SU-DHL-6 (cell line): ENCODE data around the gene UGGT2.

Experiments
- H2AFZ ChIP-seq: fragments of 200-600 bp; sonication (generic); 2 replicates; pipeline ENCODE4 v1.6.1; 2014; ENCODE audit warnings: low read depth, mild to moderate bottlenecking, moderate library complexity, mixed read lengths, antibody characterized with exemption, low read length; ENCODE audit not compliant: severe bottlenecking
- H3F3A ChIP-seq: fragments of 200-600 bp; shearing (Covaris generic); 2 replicates; pipeline ENCODE4 v1.6.0; 2016; ENCODE audit warnings: antibody characterized with exemption, mild to moderate bottlenecking; ENCODE audit not compliant: insufficient read depth
- H3K27ac ChIP-seq: fragments of 200-600 bp; sonication (generic); 2 replicates; pipeline ENCODE4 v1.5.1; 2016; ENCODE audit warnings: low read depth, mild to moderate bottlenecking, low read length, moderate library complexity, mixed read lengths
- H3K27me3 ChIP-seq: fragments of 200-600 bp; sonication (generic), shearing (Covaris generic); 2 replicates; pipeline ENCODE4 v1.6.0; 2014; ENCODE audit warnings: mild to moderate bottlenecking, low read length
- H3K36me3 ChIP-seq: fragments of 200-600 bp; sonication (generic); 2 replicates; pipeline ENCODE4 v1.6.1; 2014; ENCODE audit warnings: mild to moderate bottlenecking, low read length, mixed read lengths
- H3K4me2 ChIP-seq: fragments of 300-600, 200-600 bp; shearing (Covaris generic), sonication (generic); 2 replicates; pipeline ENCODE4 v1.6.0; 2014; ENCODE audit warnings: low read length, low read depth, mild to moderate bottlenecking; ENCODE audit not compliant: poor library complexity, severe bottlenecking
- H3K4me3 ChIP-seq: fragments of 200-600 bp; sonication (generic); 2 replicates; pipeline ENCODE4 v1.5.1; 2014; ENCODE audit warnings: antibody characterized with exemption, low read length, mild to moderate bottlenecking, mixed read lengths; ENCODE audit not compliant: insufficient read depth, poor library complexity, severe bottlenecking
- H3K79me2 ChIP-seq: fragments of 200-600 bp; sonication (generic); 2 replicates; pipeline ENCODE4 v1.6.1; 2014; ENCODE audit warnings: mild to moderate bottlenecking, low read length, moderate library complexity; ENCODE audit not compliant: insufficient read depth
- H3K9ac ChIP-seq: fragments of 200-600 bp; sonication (generic); 2 replicates; pipeline ENCODE4 v1.7.0; 2014; ENCODE audit warnings: mild to moderate bottlenecking, low read length
- H3K9me2 ChIP-seq: fragments of 200-600 bp; sonication (generic); replicated peaks from 2 replicates; pipeline ENCODE4 v1.6.1; 2014; ENCODE audit warnings: low read length; ENCODE audit not compliant: insufficient read depth
- H3K9me3 ChIP-seq: fragments of 200-600 bp; sonication (generic); 2 replicates; pipeline ENCODE4 v1.6.1; 2014; ENCODE audit warnings: low read length, mixed read lengths; ENCODE audit not compliant: insufficient read depth
- H4K20me1 ChIP-seq: fragments of 200-600 bp; sonication (generic); 2 replicates; pipeline ENCODE4 v1.6.1; 2014; ENCODE audit warnings: low read depth, mild to moderate bottlenecking, antibody characterized with exemption, low read length, moderate library complexity, mixed read lengths
- CTCF ChIP-seq: fragments of 200-600 bp; sonication (generic); IDR thresholded peaks from one replicate; pipeline ENCODE4 v1.5.1; 2017; ENCODE audit warnings: antibody characterized with exemption, mild to moderate bottlenecking, low read length, moderate library complexity; ENCODE audit not compliant: insufficient read depth, poor library complexity, severe bottlenecking
- EZH2phosphoT487 ChIP-seq: fragments of 200-600 bp; sonication (generic), shearing (Covaris generic); conservative IDR thresholded peaks from 2 replicates; pipeline ENCODE4 v1.6.1; 2018; ENCODE audit warnings: mild to moderate bottlenecking, antibody characterized with exemption, low read length, moderate library complexity, mixed read lengths

UGGT2 gene

GRCh38 chr13:95902741-95903140 lies 150.5 kb downstream of the UGGT2 start:
- H3K27me3 ChIP-seq: no peaks in the 10 kb centered on the region
- no peaks in the 10 kb centered on the region for H4K20me1 ChIP-seq
- H3K27ac ChIP-seq: no peak overlapping the region
- no peak overlapping the region for H3K9ac ChIP-seq
- H2AFZ ChIP-seq: no peak overlapping the region
- no peaks in the 10 kb centered on the region for H3F3A ChIP-seq
- H3K79me2 ChIP-seq: no peaks in the 10 kb centered on the region
- no peaks in the 10 kb centered on the region for H3K36me3 ChIP-seq
- no peaks in the 10 kb centered on the region for H3K9me3 ChIP-seq
- no peak overlapping the region for H3K4me3 ChIP-seq
- TF ChIP-seq CTCF: no peak
- no peaks in the 10 kb centered on the region for H3K9me2 ChIP-seq
- no peak overlapping the region for H3K4me2 ChIP-seq

GRCh38 chr13:95898256-95898655 lies 154.9 kb downstream of the UGGT2 start:
- Histone ChIP-seq H3K36me3 (no peaks in the 10 kb centered on the region), H3K4me3 (no peak overlapping the region), H3K9me3 (no peaks in the 10 kb centered on the region), H3K9me2 (no peaks in the 10 kb centered on the region), H3K27me3 (no peaks in the 10 kb centered on the region), H3F3A (no peaks in the 10 kb centered on the region), H3K9ac (no peak overlapping the region), H4K20me1 (no peaks in the 10 kb centered on the region), H3K79me2 (no peaks in the 10 kb centered on the region), H3K27ac (no peak overlapping the region), H3K4me2 (no peak overlapping the region), H2AFZ (no peak overlapping the region)
- TF ChIP-seq CTCF: no peak

- Histone ChIP-seq H3K4me2 (no peak overlapping the region), H3F3A (no peaks in the 10 kb centered on the region)
- TF ChIP-seq CTCF: no peak
- TF ChIP-seq EZH2phosphoT487: no peak
These were observed 156.9 kb downstream of the UGGT2 start for GRCh38 chr13:95896301-95896700.

DNA sequence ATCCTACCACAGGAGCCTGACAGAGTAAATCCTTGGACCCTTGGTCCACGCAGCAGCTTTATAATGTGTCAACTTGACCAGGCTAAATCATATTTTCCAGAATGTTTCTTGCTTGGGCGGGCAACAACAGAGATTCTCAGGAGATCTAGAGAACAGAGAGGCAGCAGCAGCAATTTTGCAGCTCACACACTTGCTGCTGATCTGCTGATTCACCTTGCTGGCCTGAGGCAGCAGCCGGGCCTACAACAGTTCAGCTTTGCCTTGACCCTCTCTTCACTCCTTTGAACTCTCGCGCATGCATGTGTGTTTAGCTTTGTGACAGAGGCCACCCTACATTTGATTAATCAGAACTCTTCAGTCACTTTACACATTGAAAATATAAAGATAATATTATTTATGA lies 159.3 kb downstream of the UGGT2 start:
- Histone ChIP-seq H3K4me3 (no peak overlapping the region), H4K20me1 (no peaks in the 10 kb centered on the region), H2AFZ (no peak overlapping the region), H3K36me3 (peaks cover 5% of the 10 kb centered on the region; the same call in 1 of the 2 replicates), H3K4me2 (no peak overlapping the region), H3K9ac (no peak overlapping the region), H3K79me2 (no peaks in the 10 kb centered on the region), H3K27ac (no peak overlapping the region), H3K9me3 (no peaks in the 10 kb centered on the region), H3K27me3 (no peaks in the 10 kb centered on the region), H3F3A (no peaks in the 10 kb centered on the region), H3K9me2 (no peaks in the 10 kb centered on the region)
- TF ChIP-seq CTCF (no peak), EZH2phosphoT487 (no peak)

More at GRCh38 chr13:95896301-95896700, 156.9 kb downstream of the UGGT2 start:
- Histone ChIP-seq H3K27me3 (no peaks in the 10 kb centered on the region), H4K20me1 (no peaks in the 10 kb centered on the region), H2AFZ (no peak overlapping the region), H3K79me2 (no peaks in the 10 kb centered on the region), H3K4me3 (no peak overlapping the region), H3K9ac (no peak overlapping the region), H3K36me3 (no peaks in the 10 kb centered on the region), H3K9me3 (no peaks in the 10 kb centered on the region), H3K9me2 (no peaks in the 10 kb centered on the region), H3K27ac (no peak overlapping the region)
